Activated CD8-positive, alpha-beta memory T cell treated with anti-CD3 and anti-CD28 coated beads, Interleukin-2, amount 50 U/mL, for 24 hours (primary cell): Measurements from ENCODE around the gene DPYD.

Source experiments
- DNase-seq: peaks from one replicate; pipeline ENCODE4 v3.0.0-alpha.2; 2020; ENCODE audit errors: extremely low read depth

DPYD gene

DNA sequence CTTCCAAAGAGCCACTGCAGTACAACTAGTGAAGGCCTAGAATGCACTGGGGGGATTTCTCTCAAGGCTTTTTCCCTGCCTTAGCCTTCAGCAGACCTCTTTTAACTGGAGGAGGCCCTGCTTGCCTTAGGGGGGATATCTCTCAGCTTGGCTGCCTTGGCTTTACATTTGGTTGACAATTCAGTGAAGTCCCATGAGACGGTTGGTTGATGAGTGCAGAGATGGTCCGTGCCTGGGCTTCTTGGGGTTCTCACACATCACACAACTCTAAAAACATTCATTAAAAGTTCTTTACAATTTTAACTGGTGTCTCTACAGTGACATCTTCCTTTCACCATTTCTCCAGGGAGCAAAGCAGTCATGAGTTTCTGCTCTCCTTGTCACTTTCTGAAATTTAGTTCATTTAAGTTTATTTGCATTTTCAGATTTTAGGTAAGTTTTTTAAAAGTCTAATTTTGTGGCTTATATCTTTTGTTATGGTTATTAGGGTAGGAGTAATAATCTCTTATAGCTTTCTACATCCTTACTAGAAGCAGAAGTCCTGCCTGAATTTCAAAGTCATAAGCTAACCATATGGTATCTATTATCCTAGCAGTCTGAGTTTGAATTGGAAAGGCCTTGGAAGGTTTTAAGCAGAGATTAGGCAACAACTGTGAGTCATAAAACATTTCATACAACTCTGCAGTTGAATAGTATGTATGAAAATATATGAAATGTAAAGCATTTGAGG, 487.6 kb downstream of the DPYD start:
- DNase-seq: no peak

DNA sequence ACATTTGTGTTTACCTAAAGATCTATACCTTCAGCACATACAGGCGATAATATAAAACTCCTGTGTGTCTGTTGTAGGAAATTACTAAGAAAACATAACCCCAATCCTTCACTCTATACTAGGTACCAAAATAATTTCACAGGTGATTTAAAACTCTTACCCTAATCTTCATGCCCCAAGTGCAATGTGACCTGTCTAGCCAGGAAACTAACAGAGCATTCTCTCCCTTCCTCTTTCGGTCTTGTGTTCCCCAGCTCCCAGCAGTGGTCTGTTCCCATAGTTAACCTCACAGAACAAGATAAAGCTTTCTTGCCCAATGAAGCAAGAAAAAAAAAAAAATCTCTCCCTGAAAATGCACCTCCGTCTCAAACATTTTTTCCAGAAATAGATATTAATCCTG, 493.5 kb downstream of the DPYD start:
- no peak for DNase-seq

DNA sequence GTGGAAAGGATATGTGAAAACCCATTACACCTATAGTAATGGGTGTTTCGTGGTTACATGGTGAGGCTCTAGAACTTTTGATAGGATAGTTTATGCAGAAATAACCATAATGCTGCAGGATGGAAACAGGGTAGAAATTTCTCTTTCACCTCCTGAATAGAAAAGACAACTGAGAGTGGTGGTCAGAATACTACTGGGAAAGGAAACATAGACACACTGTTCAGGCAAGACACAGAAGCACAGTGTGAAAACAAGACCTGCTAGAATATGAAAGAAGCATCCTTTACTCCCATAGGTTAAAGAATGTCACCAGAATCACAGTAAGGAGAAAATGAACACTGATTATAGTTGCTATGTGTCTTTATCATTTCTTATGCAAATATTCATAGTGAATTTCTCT, 496.6 kb downstream of the DPYD start:
- DNase-seq: no peak

- DNase-seq: no peak
These were observed 497.4 kb downstream of the DPYD start for GRCh38 chr1:97423403-97423802.

- DNase-seq: no peak
These were observed 503.2 kb downstream of the DPYD start for GRCh38 chr1:97417661-97418060.

- no peak for DNase-seq
These were observed 506.0 kb downstream of the DPYD start for GRCh38 chr1:97414682-97415312.

GRCh38 chr1:97412737-97413136, 508.1 kb downstream of the DPYD start:
- no peak for DNase-seq

- DNase-seq: no peak
These were observed 508.7 kb downstream of the DPYD start for GRCh38 chr1:97412166-97412565.

DNA sequence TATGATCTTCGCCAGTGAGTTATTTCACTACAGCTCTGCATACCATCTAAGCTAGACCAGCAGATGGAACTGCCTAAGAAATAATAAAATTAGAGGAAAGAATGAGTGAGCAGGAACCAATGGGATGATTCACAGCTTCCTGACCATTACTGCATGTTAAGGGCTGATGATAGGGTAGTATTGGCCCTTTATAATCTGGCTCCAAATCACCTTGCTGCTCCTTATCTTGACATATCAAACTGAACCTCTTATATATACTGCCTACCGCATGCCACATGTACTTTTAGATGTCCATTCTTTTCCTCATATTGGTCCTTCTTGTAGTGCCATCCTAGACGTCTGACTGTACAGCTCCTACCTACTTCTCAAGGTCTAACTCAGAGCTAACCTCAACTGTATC, 524.4 kb downstream of the DPYD start:
- DNase-seq: no peak

DNA sequence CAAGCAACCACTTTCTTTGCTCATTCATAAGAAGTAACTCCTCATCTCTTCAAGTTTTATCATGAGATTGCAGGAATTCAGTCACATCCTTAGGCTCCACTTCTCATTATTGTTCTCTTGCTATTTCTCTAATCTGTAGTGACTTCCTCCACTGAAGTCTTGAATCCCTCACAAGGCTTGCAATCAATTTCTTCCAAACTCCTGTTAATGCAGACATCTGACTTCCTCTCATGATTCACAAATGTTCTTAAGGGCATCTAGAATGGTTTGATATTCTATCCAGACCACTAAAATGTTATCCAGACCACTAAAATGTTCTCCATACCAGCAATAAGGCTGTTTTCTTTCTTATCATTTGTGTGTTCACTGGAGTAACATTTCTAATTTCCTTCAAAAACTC, 528.1 kb downstream of the DPYD start:
- DNase-seq: no peak

- no peak for DNase-seq
These were observed 535.1 kb downstream of the DPYD start for GRCh38 chr1:97385536-97386277.

DNA sequence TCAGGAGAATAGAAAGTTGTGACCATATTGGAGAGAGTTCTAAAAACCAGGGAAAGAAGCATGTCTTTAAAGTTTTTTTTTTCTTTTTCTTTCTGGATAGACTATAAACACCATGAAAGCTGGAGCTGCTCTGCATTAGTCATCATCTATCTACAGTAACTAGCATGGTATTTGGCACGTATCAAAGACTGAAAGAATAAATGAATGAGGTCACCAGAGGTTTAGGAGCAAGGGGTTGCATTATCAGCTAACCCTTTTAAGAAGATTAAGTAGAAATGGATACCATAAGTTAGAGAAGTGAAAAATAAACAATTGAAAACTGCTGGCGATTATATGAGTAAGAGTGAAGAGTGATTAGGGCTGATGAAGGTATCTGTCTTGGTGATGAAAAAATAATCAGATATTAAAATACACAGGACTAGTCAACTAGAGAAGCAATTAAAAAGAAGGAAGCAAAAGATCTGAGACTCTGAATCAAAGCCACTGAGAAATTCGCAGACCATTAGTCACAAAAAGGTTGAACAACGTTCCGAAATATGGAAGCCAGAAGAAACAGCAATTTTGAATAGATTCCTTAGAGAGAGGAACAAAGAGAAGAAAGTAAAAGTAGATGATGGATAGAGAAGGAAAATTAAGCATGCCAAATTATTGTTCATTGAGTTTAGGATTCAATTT, 536.4 kb downstream of the DPYD start:
- no peak for DNase-seq

DNA sequence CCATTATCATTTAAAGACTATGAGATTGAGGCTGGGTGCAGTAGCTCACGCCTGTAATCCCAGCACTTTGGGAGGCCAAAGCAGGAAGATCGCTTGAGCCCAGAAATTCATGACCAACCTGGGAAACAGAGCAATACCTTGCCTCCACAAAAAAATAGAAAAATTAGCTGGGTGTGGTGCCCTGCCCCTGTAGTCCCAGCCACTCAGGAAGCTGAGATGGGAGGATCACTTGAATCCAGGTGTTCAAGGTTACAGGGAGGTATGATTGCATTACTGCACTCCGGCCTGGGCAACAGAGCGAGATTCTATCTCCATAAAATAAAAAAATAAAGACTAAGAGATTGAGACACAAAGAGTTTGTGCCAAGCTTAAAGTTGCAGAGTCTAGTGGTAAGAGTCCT, 537.0 kb downstream of the DPYD start:
- no peak for DNase-seq

DNA sequence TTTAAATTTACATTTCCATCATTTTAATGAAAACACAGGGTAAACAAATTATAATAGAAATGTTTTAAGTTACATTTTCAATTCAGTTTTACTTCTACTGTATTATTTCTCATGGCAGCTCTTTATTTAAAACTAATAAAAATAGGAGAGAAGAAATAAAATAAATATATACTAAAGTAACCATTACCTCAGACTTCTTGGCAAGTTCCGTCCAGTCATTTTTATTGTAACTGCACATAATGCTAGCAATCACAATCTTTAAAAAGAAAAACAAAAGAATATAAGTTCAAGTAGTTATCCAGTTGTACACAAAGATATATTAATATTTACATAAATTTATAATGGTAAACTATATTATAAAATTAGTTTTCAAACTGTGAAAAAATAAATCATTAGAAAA, 538.6 kb downstream of the DPYD start:
- DNase-seq: no peak

GRCh38 chr1:97379387-97380075, 541.3 kb downstream of the DPYD start:
- no peak for DNase-seq

- DNase-seq: no peak
These were observed 542.2 kb downstream of the DPYD start for GRCh38 chr1:97378596-97378995.

DNA sequence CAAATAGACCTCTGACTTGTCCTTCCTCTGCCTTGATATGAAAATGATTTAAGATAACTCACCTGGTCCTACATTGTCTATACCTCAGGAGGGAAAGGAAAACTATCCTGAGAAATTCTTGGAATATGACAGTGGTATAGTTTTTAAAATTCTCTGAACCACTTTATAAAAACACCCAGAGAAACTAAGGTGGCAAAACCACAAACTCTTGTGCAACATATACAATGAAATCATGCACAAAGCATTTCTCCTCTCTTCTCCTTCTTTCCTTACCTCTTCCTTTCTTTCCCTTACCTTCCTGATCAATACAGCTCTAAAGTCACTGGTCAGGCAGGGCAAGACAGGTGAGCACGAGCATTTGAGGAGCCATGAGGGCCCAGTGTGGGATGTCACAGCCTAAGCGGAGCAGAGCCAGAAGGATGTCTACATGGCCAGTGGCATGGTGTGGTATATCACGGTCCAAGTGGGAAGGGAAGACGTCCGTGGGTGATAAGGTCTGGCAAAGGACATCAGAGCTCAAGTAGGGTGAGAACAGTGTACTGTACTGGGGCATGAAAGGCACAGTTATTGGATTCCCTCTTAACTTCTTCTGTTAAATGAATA, 543.3 kb downstream of the DPYD start:
- DNase-seq: no peak

GRCh38 chr1:97373000-97373399, 547.8 kb downstream of the DPYD start:
- no peak for DNase-seq

- no peak for DNase-seq
These were observed 548.3 kb downstream of the DPYD start for GRCh38 chr1:97372531-97372930.

DNA sequence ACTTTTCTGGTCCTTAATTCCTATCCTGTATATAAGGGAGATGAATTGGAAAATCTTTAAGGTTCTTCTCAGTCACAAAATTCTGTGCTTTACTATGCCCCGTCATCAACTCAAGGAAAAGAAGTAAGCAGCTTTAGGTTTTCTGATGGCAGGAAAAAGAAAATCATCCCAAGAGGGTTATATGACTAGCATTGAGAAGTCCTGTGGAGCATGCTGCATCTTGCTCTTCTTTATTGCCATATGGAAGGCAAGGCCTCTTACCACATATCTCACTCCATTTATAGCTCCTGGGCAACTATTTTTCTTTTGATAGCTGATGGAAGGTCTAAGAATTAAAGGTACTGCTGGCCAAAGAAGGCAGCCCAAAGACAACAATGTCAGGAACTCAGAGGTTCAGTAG, 552.5 kb downstream of the DPYD start:
- no peak for DNase-seq

DNA sequence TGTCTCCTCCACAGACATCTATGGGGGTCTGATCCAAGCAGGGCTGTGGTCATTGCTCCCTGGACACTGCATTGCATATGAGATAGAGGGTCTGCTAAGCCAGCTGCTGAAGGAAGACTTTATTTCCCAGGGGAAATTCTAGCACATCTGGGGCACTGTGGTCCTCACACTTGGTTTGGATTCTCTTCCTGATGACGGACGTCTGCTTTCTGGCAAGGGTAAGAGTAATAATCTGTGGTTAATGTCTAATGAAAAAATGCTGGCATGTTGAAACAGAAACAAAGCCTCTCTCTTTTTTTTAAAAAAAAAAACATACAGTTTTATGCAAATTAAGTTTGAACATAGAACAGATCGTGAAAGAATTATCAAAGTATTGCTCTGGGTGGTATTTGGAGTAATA, 553.9 kb downstream of the DPYD start:
- DNase-seq: no peak

GRCh38 chr1:97365026-97365425, 555.8 kb downstream of the DPYD start:
- DNase-seq: no peak
